GM12878 (cell line): Measurements from ENCODE around the gene INSIG2. TPM values are rescaled to one million over a fixed set of nuclear protein-coding genes. Genes with fewer than 3 reads are reported as not detected.

ENCODE experiments used
- ATAC-seq: fragments of 200-7000 bp; cut with Tn5 transposase; 3 replicates; pipeline ENCODE4 v1.9.1; 2020; ENCODE audit warnings: mild to moderate bottlenecking, moderate library complexity
- BruUV-seq: library from RNA; stranded (reverse); fragments of 400-500 nt; replicated peaks from 2 replicates; lab custom pipeline; 2021; lab: Mats Ljungman, UMichigan
- CTCF ChIA-PET: fragments of 300-600 bp; sonication (Branson Sonifier 250); formaldehyde crosslinking; extraction: SDS; loops from one replicate; lab custom pipeline; 2021; ENCODE audit warnings: inconsistent platforms; lab: Yijun Ruan, JAX
- POLR2A ChIA-PET: fragments of 350-600 bp; formaldehyde crosslinking; extraction: SDS; loops from one replicate; lab custom pipeline; 2021; ENCODE audit warnings: inconsistent platforms; lab: Charles Lee
- RAD21 ChIA-PET: fragments of 300-600 bp; sonication (Branson Sonifier 250); formaldehyde crosslinking; loops from one replicate; lab custom pipeline; 2023; ENCODE audit warnings: antibody characterized with exemption; ENCODE audit not compliant: unreplicated experiment; lab: Charles Lee
- SMC1A ChIA-PET: fragments of 300-600 bp; sonication (Branson Sonifier 250); formaldehyde crosslinking; loops from one replicate; lab custom pipeline; 2023; ENCODE audit not compliant: unreplicated experiment, uncharacterized antibody; lab: Charles Lee
- DNase-seq: peaks from one replicate; pipeline ENCODE4 v3.0.0-alpha.2; 2011; ENCODE audit warnings: low read depth, low spot score
- FAIRE-seq: peaks from 3 replicates; lab custom pipeline; 2011; peaks lifted over from hg19 to GRCh38; lab: Jason Lieb, UNC
- H2AFZ ChIP-seq: 2 replicates; pipeline ENCODE4 v1.6.0; 2011; ENCODE audit warnings: low read depth, low read length, control low read depth; ENCODE audit not compliant: control insufficient read depth
- H3K27ac ChIP-seq: 2 replicates; pipeline ENCODE4 v1.5.1; 2011; ENCODE audit warnings: control low read depth; ENCODE audit not compliant: control insufficient read depth, insufficient read depth
- H3K27me3 ChIP-seq, 2 experiments: replicated peaks in 1 of 2; 2 replicates each; pipeline versions ENCODE4 v1.6.0 to v1.6.1; 2011; ENCODE audit warnings: low read length in 1 of 2; ENCODE audit not compliant: control insufficient read depth in 2 of 2, insufficient read depth in 2 of 2
- H3K36me3 ChIP-seq, 2 experiments: 2 replicates each; pipeline ENCODE4 v1.5.1; 2011; ENCODE audit warnings: low read length in 1 of 2; ENCODE audit not compliant: control insufficient read depth in 2 of 2, insufficient read depth in 2 of 2
- H3K4me1 ChIP-seq: 2 replicates; pipeline ENCODE4 v1.6.1; 2011; ENCODE audit warnings: mild to moderate bottlenecking, low read length, moderate library complexity, mixed read lengths; ENCODE audit not compliant: control insufficient read depth, insufficient read depth
- H3K4me2 ChIP-seq: 2 replicates; pipeline ENCODE4 v1.6.0; 2011; ENCODE audit warnings: control low read depth; ENCODE audit not compliant: control insufficient read depth, insufficient read depth
- H3K4me3 ChIP-seq: fragments of 200-600 bp; sonication (generic); 2 replicates; pipeline ENCODE4 v1.5.1; 2016
- H3K79me2 ChIP-seq: 2 replicates; pipeline ENCODE4 v1.6.0; 2011; ENCODE audit warnings: low read length; ENCODE audit not compliant: control insufficient read depth, insufficient read depth
- H3K9ac ChIP-seq: 2 replicates; pipeline ENCODE4 v1.8.0; 2011; ENCODE audit warnings: low read length, control low read depth, mixed read lengths; ENCODE audit not compliant: control insufficient read depth, insufficient read depth
- H3K9me3 ChIP-seq: replicated peaks from 3 replicates; pipeline ENCODE4 v1.5.1; 2011; ENCODE audit warnings: mild to moderate bottlenecking, low read length; ENCODE audit not compliant: control insufficient read depth, insufficient read depth
- H4K20me1 ChIP-seq: 2 replicates; pipeline ENCODE4 v1.6.0; 2011; ENCODE audit not compliant: control insufficient read depth, insufficient read depth
- CBFB ChIP-seq: IDR thresholded peaks from 2 replicates; pipeline ENCODE4 v1.6.1; 2016; ENCODE audit warnings: antibody characterized with exemption, low read depth
- DPF2 ChIP-seq: fragments of 450-650 bp; IDR thresholded peaks from 2 replicates; pipeline ENCODE4 v1.6.1; 2017; ENCODE audit warnings: mild to moderate bottlenecking
- ESRRA ChIP-seq: IDR thresholded peaks from 2 replicates; pipeline ENCODE4 v1.6.1; 2012; ENCODE audit warnings: mild to moderate bottlenecking, low read length, improper control_type of control experiment
- FOS ChIP-seq: IDR thresholded peaks from 3 replicates; pipeline ENCODE4 v1.6.1; 2011; ENCODE audit warnings: borderline replicate concordance; ENCODE audit not compliant: insufficient read length; ENCODE audit errors: extremely low read depth
- GATAD2B ChIP-seq: fragments of 450-650 bp; conservative IDR thresholded peaks from 2 replicates; pipeline ENCODE4 v1.6.1; 2017; ENCODE audit warnings: low read depth, mild to moderate bottlenecking, moderate library complexity
- HDAC2 ChIP-seq: fragments of 200-600 bp; sonication (generic); IDR thresholded peaks from 2 replicates; pipeline ENCODE4 v1.6.1; 2017
- IKZF1 ChIP-seq: fragments of 450-650 bp; conservative IDR thresholded peaks from 2 replicates; pipeline ENCODE4 v1.6.1; 2017; ENCODE audit warnings: antibody characterized with exemption, mild to moderate bottlenecking
- NKRF ChIP-seq: fragments of 450-650 bp; conservative IDR thresholded peaks from 2 replicates; pipeline ENCODE4 v1.6.1; 2017; ENCODE audit warnings: mild to moderate bottlenecking, moderate library complexity
- PAX5 ChIP-seq: IDR thresholded peaks from 2 replicates; pipeline ENCODE4 v1.6.1; 2011; ENCODE audit warnings: low read depth, low read length, borderline replicate concordance
- RAD51 ChIP-seq: fragments of 450-650 bp; IDR thresholded peaks from 2 replicates; pipeline ENCODE4 v1.6.1; 2016; ENCODE audit warnings: moderate library complexity, mild to moderate bottlenecking, inconsistent platforms
- SIN3A ChIP-seq: IDR thresholded peaks from 2 replicates; pipeline ENCODE4 v1.6.1; 2012; ENCODE audit warnings: low read depth, low read length, improper control_type of control experiment
- SKIL ChIP-seq: fragments of 450-650 bp; IDR thresholded peaks from 2 replicates; pipeline ENCODE4 v1.6.1; 2017; ENCODE audit warnings: mild to moderate bottlenecking, low read depth, inconsistent platforms; ENCODE audit not compliant: poor library complexity, severe bottlenecking
- SMAD5 ChIP-seq: IDR thresholded peaks from 2 replicates; pipeline ENCODE4 v1.6.1; 2016; ENCODE audit warnings: antibody characterized with exemption, low read depth
- STAT1 ChIP-seq: fragments of 450-650 bp; conservative IDR thresholded peaks from 2 replicates; pipeline ENCODE4 v1.6.1; 2014; ENCODE audit warnings: antibody characterized with exemption, mild to moderate bottlenecking
- STAT3 ChIP-seq: IDR thresholded peaks from 2 replicates; pipeline ENCODE4 v1.6.1; 2011; ENCODE audit warnings: low read depth, low read length, improper control_type of control experiment
- WGBS: methylation state at CpG from one replicate; pipeline ENCODE4 v1.1.6; 2016; ENCODE audit warnings: low lambda C conversion rate; ENCODE audit not compliant: insufficient replicate concordance, insufficient coverage; ENCODE audit errors: missing lambda C conversion rate; 5-methylcytosine and 5-hydroxymethylcytosine counted together
- in situ Hi-C: fragments of 300-500 bp; cut with MboI; formaldehyde crosslinking; loops from 9 replicates; pipeline ENCODE4 v1.14.3; 2018; ENCODE audit warnings: mixed read lengths
- intact Hi-C: fragments of 100-400 bp; cut with micrococcal nuclease; formaldehyde crosslinking; loops from one replicate; pipeline ENCODE4 v1.14.2; 2022; ENCODE audit not compliant: unreplicated experiment
- polyA plus RNA-seq, 11 experiments: library from polyadenylated mRNA; depleted of rRNA in 4 of 11; unstranded in 6 of 11; stranded (reverse) in 5 of 11; fragments of >200 nt; fragmentation: Nextera tagmentation in 4 of 11; fragmentation: Illumina TruSeq in 1 of 11; extraction: Ambion mirVana in 4 of 11; extraction: Trizol in 1 of 11; gene quantifications; 1 replicate in 1 of 11; 2 replicates in 10 of 11; pipeline versions ENCODE4 v1.2.1 to v1.2.3, GENCODE V29; 2011 to 2016; ENCODE audit warnings: inconsistent platforms in 2 of 11, missing spikeins in 2 of 11, low read depth in 1 of 11
- total RNA-seq, 4 experiments: library from RNA; depleted of rRNA in 3 of 4; stranded (reverse); fragments of >200 nt in 3 of 4; fragmentation: Illumina TruSeq in 1 of 4; extraction: Trizol in 1 of 4; gene quantifications; 2 replicates each; pipeline versions ENCODE4 v1.2.1 to v1.2.3, GENCODE V29; 2013 to 2021

INSIG2 gene
- total and polyA plus RNA-seq, 10 of the 15 experiments (the other 5 are each of a cell fraction or from before 2014, with no cell fraction given): 4.9 to 92.7 (median 12.0) TPM

GRCh38 chr2:118062669-118063068 is 25.6 kb upstream of the INSIG2 start:
- no peak overlapping the region for H3K4me3 ChIP-seq
- H4K20me1 ChIP-seq: no peaks in the 10 kb centered on the region; the same call in 1 of the 2 replicates
- no peaks in the 10 kb centered on the region for H3K79me2 ChIP-seq
- no peaks in the 10 kb centered on the region for H3K27me3 ChIP-seq
- ChIA-PET SMC1A (interaction anchor here (0.7 to 11.4 kb wide), 10 partner anchors 10 to 102 kb away, joined by 3 to 358 read pairs (median 12); partner anchors contain the start of gene INSIG2), CTCF (interaction anchor here (0.6 to 19.8 kb wide), 13 partner anchors 8 to 223 kb away, joined by 3 to 626 read pairs (median 8); no protein-coding TSS in a partner anchor), RAD21 (interaction anchor here (1.1 to 9.8 kb wide), 5 partner anchors 13 to 60 kb away, joined by 3 to 266 read pairs (median 4); no protein-coding TSS in a partner anchor), POLR2A (no interaction called here)
- H3K36me3 ChIP-seq: no peaks in the 10 kb centered on the region
- TF ChIP-seq FOS (no peak), IKZF1 (no peak), CBFB (no peak), SKIL (no peak), HDAC2 (no peak), DPF2 (no peak), SMAD5 (no peak), SIN3A (no peak), STAT3 (no peak), GATAD2B (no peak), RAD51 (no peak), ESRRA (no peak), NKRF (no peak), PAX5 (no peak), STAT1 (no peak)
- in situ Hi-C loops: no loop called here
- no TSS peak for BruUV-seq
- 52% methylated on average over 2 of the region's 2 CpGs for WGBS
- no peak for FAIRE-seq
- no peak overlapping the region for H3K4me2 ChIP-seq
- no peak overlapping the region for H2AFZ ChIP-seq
- no peaks in the 10 kb centered on the region for H3K9me3 ChIP-seq
- H3K4me1 ChIP-seq: peaks cover 21% of the 10 kb centered on the region
- ATAC-seq: no peak
- no peak overlapping the region for H3K9ac ChIP-seq
- no peak for DNase-seq
- intact Hi-C loops: loop anchor here (10.0 kb wide), 1 partner anchor 248 kb away; the partner anchor contains the start of gene DDX18
- no peak overlapping the region for H3K27ac ChIP-seq
